Epithelial cell of esophagus (primary cell): ENCODE data around the gene SNRNP25.

Experiments used
- DNase-seq: peaks from one replicate; pipeline ENCODE4 v3.0.0; 2010; ENCODE audit warnings: low read depth
- H3K4me3 ChIP-seq: 2 replicates; pipeline ENCODE4 v1.5.1; 2011; ENCODE audit warnings: mild to moderate bottlenecking, low read length, control low read depth
- CTCF ChIP-seq: IDR thresholded peaks from 2 replicates; pipeline ENCODE4 v1.5.1; 2011; ENCODE audit warnings: low read depth, mild to moderate bottlenecking, low read length, control low read depth, inconsistent platforms; ENCODE audit not compliant: insufficient read depth; ENCODE audit errors: missing control alignments

Gene SNRNP25

GRCh38 chr16:72561-73548 lies 19.2 kb downstream of the SNRNP25 start, which contains the start of gene RHBDF1:
Gene RHBDF1 (minus strand): TSS chr16:72631. CDS start chr16:65015, 7,616 bp downstream.
- DNase-seq: peak; percentile 68
- TF ChIP-seq CTCF: no peak
- peak within 1 kb of the TSS; percentile 81 for H3K4me3 ChIP-seq

GRCh38 chr16:74051-74746 lies 20.6 kb downstream of the SNRNP25 start:
- H3K4me3 ChIP-seq: no peak overlapping the region
- DNase-seq: no peak
- TF ChIP-seq CTCF: no peak

DNA sequence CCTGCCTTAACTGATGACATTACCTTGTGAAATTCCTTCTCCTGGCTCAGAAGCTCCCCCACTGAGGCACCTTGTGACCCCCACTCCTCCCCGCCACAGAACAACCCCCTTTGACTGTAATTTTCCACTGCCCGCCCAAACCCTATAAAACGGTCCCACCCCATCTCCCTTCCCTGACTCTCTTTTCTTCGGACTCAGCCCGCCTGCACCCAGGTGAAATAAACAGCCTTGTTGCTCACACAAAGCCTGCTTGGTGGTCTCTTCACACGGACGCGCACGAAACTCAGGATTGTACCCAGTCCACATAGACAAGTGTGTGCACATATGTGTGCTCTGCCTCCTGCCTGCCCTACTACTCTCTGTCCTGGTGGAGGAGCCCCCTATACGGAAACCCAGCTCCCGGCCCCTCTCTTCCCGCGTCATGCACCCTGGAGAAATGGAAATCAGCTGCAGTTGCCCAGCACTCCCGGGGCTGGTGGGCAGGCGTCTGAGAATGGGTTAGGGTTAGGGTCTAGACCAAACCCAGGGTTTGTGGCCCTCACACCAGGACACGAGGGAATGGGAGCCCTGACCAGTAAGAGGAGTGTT lies 21.2 kb downstream of the SNRNP25 start:
- no peak overlapping the region for H3K4me3 ChIP-seq
- no peak for DNase-seq

GRCh38 chr16:75580-76501 lies 22.2 kb downstream of the SNRNP25 start:
- DNase-seq: peak; percentile 41
- H3K4me3 ChIP-seq: no peak overlapping the region
- no peak for TF ChIP-seq CTCF

More for the DNA sequence above, 21.2 kb downstream of the SNRNP25 start:
- TF ChIP-seq CTCF: no peak

DNA sequence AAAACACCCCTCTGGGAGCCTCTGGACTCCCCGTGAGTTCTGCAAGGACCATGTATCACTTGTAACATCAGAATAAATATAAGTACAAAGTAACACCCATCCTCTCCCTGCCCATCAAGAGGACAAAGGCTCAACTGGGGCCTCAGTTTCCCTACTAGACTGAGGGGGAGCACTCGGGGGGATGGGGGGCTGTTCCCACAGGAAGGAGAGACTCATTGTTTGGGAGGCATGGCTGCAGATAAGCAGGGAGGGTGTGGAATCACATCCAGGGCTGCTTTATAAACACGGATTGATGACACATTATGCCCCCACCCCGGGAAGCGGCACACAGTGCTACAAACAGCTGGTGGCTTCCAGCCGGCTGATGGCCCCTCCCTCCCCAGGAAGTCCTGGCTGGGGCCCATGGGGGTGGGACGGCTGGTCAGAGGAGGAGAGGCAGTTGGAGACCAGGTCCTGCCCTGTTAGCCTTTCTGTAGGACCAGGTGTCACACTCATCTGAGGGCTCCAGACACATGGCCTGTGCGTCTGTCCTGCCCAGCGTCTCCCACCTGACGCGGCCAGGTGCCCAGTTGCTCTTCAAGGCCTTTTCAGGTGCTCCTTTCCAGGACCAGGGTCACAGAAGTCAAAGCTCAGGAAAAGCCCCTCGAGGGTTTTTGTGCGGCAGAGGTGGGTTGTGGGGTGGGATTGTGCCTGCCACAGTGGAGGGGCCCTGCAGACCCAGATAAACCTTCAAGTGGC lies 23.1 kb downstream of the SNRNP25 start:
- TF ChIP-seq CTCF: no peak
- peak overlapping the region; percentile 67 for H3K4me3 ChIP-seq
- peak; percentile 65 for DNase-seq
